Esophagus muscularis mucosa (tissue), 4 donors: ENCODE data around the gene MTNR1A.
"Not testable (repeated sequence)": the region's sequence is repeated elsewhere in the genome, so short reads cannot be mapped to it uniquely, and the experiment has no call there.

ENCODE experiments used
- CTCF ChIP-seq, 3 experiments: fragments of 200-600 bp in 2 of 3; fragments of 450-650 bp in 1 of 3; sonication (generic) in 2 of 3; IDR thresholded peaks; one replicate each; pipeline ENCODE4 v1.5.1; 2017 to 2019; ENCODE audit warnings: antibody characterized with exemption in 3 of 3, mild to moderate bottlenecking in 2 of 3, moderate library complexity in 1 of 3
- EP300 ChIP-seq: sonication (generic); formaldehyde crosslinking; IDR thresholded peaks from one replicate; pipeline ENCODE4 v1.6.1; 2017; ENCODE audit warnings: antibody characterized with exemption
- POLR2A ChIP-seq: fragments of 450-650 bp; IDR thresholded peaks from one replicate; pipeline ENCODE4 v1.6.1; 2017; ENCODE audit warnings: antibody characterized with exemption, moderate library complexity, mild to moderate bottlenecking, low read depth
- POLR2AphosphoS5 ChIP-seq, 2 donors: sonication (generic); formaldehyde crosslinking; IDR thresholded peaks; one replicate each; pipeline ENCODE4 v1.6.1; 2017; ENCODE audit warnings: antibody characterized with exemption in 2 of 2

- not testable (repeated sequence) for TF ChIP-seq CTCF (IDR thresholded peaks at IDR 0.05); POLR2AphosphoS5 (IDR thresholded peaks at IDR 0.05); POLR2A; EP300
These were observed 50.6 kb downstream of the MTNR1A start for GRCh38 chr4:186504771-186505170.
